Fibroblast of the conjunctiva (primary cell): ENCODE measurements around the gene SLC6A8.
"Not testable (repeated sequence)": the region's sequence is repeated elsewhere in the genome, so short reads cannot be mapped to it uniquely, and the experiment has no call there.

Experiments used
- DNase-seq: peaks from one replicate; pipeline ENCODE4 v3.0.0-alpha.2; 2010; ENCODE audit warnings: low read depth

Gene SLC6A8

DNA sequence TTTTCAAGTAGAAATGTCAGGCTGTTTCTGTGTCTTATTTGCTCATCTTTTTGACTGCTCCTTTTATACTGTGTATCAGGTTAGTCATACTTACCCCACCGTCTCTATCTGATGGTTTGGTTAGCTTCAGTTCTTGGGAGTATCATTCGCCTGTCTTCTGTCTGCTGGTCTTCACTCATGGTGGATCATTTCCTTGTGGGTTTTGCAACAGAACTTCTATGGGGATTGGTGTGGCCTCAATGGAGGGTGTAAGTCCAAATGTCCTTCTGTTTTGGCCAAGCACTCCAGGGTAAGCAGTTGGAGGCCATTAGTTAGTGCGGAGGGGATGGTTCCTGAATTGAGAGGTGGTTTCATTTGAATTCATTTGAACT, 44.1 kb downstream of the SLC6A8 start:
- no peak for DNase-seq

DNA sequence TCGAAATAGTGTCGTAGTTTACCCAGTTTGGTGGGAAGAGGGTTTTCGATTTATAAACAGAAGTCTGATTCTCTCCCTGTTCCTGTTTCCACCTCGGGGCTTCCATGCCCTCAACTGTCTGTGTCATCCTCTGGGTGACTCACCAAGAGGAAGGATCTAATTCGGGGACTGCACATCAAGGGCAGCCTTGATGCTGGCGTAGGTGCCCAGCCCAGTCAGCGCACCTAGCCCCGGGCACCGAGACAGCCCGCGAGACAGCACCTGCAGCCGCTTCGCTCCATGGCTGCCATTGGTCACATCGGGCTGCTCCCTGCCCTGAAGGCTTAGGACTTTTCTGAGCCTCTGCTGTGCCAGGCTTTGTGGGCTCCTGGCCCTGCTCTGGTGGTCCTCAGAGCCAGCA, 44.7 kb downstream of the SLC6A8 start:
- DNase-seq = no peak

DNA sequence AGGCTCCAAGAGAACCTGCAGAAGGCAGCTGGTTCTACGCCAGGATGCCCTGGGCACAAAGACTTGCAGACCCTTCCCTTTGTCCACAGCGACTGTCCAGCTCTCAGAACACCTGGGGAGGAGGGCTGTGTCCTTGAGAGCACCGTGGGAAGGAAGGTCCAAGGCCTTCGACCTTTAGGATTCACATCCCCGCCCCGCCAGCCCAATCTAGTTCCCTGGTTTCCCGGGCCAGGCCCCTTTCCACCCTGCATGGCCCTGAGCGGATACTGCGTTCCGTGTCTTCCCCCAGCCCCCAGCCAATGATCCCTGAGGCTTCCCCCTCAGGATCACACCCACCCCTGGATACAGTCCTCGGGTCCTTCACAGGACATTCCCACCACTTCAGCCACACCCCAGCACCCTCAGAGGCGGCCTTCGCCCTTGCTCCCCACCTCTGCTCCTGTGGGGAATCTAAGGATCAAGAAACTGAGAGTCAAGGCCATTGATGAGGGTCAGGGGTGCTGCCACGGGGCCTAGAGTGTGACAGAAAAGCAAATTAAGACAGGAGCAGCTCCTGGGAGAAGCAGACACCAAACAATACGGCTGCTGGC, 46.0 kb downstream of the SLC6A8 start:
- DNase-seq = no peak

DNA sequence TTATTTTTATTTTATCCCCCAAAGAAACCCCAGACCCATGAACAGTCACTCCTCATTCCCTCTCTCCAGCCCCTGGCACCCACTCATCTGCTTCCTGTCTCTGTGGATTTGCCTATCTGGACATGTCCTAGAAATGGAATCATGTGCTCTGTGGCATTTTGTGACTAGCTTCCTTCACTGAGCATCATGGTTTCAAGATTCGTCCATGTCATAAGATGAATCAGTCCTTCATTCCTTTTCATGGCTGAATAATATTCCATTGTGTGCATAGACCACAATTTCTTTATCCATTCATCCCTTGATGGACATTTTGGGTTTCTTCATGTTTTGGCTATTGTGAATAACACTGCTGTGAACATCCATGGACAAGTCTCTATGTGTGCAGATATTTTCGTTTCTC, 47.1 kb downstream of the SLC6A8 start:
- DNase-seq = no peak

DNA sequence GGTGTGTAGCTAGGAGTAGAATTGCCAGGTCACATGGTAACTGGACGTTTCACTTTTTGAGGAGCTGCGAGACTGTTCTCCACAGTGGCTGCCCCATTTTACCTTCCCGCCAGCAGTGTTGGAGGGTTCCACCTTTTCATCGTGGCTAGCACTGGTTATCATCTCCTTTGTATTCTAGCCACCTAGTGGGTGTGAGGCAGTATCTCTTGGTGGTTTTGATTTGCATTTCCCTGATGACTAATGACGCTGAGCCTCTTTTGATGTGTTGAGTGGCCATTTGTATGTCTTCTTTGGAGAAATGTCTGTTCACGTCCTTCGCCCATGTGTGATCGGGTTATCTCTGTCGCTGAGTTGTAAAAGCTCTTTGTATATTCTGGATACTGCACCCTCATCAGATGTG, 47.5 kb downstream of the SLC6A8 start:
- DNase-seq = no peak

DNA sequence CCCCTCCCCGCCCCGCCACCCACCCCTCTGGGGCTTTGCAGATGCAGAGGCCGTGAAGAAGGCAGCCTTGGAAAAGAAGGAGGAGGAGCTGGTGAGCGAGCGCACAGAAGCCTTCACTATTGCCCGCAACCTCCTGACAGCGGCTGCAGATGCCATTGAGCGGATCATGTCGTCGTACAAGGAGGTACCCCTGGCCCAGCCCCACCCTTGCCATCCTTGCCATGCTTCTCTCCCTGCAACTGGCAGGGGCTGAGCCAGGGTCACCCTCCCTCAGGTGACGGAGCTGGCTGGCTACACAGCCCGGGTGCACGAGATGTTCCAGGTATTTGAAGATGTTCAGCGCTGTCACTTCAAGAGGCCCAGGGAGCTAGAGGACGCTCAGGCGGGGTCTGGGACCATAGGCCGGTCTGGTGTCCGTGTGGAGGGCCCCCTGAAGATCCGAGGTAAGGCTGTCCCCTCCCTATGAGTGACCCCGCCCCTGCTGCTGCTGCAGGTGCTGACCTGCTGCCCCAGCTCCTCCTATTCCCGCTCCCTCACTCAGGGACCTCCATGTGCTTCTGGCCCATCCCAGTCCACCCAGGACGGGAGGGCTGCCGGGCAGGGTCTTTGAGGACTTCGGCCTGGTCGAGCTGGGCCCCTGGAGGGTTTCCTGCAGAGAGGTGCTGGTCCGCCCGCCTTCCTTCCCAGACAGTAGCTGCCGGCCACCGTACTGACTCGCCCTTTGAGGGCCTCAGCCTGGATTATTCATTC, 48.5 kb downstream of the SLC6A8 start:
- no peak for DNase-seq

DNA sequence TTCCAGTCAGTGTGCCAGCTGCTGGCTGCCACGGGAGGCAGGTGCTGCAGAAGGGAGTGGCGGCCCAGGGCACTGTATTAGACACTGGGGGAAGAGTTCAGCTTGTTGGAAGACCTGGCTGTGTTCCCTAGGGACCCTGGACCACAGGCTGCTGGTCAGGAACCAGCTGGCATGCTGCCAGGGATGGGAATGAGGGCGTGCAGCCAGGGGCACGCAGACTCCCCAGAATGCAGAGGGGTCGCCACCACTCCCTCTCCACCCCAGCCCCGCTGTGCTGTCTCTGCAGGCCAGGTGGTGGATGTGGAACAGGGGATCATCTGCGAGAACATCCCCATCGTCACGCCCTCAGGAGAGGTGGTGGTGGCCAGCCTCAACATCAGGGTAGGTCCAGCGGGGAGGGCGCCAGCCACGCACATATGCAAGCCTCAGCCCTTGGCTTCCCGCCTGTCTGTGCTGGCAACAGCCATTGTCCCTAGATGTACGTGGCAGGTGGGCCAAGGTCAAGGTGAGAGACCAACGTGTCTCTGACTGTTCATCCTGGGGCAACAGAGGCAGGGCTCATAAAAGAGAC, 49.2 kb downstream of the SLC6A8 start:
- no peak for DNase-seq

DNA sequence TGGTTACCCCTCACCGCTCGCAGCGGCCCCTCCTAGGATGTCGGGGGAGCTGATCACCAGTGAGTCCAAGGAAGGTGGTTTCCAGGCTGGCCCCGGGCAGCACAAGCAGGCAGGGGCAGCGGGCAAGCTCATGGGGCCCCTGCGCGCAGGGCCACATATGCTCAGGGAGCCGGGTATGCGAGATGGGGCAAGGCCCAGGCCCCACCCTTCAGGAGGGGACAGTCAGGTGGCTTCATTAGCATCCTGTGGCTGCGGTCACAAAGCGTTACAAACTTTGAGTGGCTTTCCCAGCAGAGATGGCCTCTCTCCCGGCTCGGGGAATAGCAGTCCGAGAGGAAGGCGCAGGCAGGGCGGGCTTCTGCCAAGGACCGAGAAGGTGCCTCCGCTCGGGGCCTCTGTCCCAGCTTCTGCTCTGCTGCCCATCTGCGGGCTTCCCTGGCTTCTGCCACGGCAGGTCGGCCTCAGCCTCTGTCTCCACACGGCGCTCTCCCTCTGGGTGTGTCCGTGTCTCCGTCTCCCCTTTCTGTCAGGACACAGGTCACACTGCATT, 50.4 kb downstream of the SLC6A8 start:
- DNase-seq = no peak

DNA sequence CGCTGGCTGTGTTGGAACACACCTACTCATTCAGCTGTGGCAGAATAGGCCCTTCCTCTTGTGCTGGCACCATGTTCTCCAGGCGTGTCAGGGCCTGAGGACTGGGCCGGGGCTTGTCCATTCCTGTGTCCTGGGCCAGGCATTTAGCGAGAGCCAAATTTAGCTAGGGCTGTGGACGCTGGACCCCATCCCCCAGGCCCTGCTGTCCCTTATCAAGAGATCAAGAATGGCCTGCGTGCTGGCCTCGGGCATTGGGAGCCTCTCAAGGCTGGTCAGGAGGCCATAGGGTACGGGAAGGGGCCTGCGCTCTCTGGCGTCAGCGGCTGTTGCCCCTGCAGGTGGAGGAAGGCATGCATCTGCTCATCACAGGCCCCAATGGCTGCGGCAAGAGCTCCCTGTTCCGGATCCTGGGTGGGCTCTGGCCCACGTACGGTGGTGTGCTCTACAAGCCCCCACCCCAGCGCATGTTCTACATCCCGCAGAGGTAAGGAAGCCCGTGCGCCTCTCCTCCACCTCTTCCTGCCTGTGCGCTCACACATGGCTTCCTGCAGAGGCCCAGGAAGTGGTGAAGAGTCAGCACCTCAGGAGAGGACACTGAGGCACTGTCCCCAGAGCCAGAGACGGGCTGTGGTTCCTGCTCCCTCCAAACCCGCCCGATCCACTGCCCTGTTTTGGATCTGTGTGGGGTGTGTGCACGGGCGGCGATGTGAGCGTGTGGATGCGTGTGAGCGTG, 52.2 kb downstream of the SLC6A8 start:
- DNase-seq = no peak

DNA sequence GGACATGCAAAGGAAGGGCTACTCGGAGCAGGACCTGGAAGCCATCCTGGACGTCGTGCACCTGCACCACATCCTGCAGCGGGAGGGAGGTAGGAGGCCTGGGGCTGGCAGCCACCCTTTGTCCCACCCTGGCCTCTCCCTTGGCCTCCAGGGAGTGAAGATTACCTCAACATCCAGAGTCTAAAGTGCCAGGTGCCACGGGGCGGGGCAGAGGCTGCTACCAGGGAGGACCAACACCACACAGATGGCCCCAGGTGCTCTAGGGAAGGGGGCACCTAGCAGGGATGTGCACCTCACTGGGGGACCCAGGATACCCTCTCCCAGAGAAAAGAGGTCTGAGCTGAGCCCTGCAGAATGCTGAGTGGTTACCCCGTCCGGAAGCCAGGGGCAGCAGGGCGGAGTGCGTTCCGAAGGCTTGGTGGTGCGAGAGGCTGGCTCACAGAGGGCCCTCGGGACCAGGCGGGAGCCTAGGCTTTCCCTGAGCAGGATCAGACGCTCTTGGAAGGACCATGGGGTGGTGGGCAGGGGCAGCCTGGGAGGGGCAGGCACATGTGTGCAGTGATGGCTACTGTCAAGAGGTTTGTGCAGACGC, 53.0 kb downstream of the SLC6A8 start:
- DNase-seq = no peak

DNA sequence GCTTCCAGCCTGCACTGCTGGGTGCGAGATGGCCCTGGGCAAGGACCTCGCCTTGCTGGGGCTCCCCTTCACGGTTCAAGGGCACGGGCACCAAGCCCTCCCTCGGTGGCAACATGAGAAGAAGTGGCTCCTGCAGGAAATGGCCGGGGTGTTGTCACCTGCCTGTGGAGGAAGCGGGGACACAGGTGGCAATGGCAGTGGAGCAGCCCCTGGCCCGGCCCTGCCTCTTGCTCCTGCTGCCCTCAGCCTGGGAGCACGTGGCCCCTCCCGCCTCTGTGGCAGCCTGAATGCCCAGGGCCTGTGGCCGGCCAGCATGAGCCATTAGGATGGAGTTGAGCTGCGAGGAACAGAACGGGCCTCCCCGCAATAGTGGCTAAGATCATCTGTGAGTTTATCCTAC, 53.7 kb downstream of the SLC6A8 start:
- DNase-seq = no peak

DNA sequence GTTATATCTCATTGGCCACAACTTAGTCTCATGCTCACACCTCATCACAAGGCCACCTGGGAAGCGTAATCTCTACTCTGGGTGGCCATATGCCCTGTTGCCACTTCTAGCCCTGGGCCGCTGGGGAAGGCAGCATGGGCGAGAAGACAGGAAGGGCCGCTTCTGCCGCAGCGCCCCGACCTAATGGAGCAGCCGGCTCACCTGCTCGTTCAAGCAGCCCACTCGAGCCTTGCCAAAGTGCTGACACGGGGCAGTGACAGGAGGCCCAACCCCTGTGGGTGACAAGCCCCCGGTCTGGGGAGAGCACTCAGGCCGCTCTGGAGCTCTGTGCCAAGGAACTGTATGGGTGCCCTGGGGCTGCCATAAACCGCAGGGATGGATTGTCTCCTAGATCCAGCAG, 54.4 kb downstream of the SLC6A8 start:
- not testable (repeated sequence) for DNase-seq

DNA sequence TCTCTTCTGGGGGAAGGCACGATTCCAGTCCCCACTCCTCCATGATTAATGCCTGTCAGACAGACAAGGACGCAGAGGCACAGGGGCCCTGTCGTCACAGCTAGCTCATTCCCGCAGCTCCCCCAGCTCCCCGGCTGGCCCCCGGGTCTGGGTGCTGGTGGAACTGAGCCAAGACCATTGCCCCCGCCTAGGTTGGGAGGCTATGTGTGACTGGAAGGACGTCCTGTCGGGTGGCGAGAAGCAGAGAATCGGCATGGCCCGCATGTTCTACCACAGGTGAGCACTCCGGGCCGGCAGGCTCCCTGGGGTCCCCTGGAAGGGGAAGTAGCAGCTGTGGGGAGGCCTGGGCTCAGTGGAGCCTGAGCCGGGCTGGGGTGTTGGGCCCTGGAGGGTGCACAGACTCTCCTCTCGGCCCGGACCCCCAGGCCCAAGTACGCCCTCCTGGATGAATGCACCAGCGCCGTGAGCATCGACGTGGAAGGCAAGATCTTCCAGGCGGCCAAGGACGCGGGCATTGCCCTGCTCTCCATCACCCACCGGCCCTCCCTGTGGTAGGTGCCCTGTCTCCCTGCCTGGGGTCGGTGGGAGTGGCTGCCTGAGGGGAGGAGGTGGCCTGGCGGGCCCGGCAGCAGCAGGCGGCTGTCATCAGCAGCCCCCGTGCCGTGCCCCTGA, 55.2 kb downstream of the SLC6A8 start:
- DNase-seq = not testable (repeated sequence)

DNA sequence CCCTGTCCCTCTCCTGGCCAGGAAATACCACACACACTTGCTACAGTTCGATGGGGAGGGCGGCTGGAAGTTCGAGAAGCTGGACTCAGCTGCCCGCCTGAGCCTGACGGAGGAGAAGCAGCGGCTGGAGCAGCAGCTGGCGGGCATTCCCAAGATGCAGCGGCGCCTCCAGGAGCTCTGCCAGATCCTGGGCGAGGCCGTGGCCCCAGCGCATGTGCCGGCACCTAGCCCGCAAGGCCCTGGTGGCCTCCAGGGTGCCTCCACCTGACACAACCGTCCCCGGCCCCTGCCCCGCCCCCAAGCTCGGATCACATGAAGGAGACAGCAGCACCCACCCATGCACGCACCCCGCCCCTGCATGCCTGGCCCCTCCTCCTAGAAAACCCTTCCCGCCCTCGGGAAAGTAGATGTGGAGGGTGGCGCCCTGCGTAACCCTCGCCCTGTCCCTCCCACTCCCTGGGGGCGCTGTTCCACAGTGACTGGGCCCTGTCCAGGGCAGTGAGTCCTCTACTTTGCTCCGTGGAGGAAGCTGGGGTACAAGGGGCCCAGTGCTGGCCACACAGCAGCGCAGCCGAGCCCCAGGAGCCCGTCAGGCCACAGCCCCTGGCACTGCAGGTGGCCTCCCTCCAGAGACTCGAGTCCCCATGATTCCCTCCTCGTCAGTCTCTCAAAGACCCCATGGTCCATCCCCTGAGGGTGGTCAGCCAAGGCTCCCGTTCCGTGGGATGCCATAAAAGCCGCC, 55.9 kb downstream of the SLC6A8 start:
- DNase-seq = not testable (repeated sequence)

DNA sequence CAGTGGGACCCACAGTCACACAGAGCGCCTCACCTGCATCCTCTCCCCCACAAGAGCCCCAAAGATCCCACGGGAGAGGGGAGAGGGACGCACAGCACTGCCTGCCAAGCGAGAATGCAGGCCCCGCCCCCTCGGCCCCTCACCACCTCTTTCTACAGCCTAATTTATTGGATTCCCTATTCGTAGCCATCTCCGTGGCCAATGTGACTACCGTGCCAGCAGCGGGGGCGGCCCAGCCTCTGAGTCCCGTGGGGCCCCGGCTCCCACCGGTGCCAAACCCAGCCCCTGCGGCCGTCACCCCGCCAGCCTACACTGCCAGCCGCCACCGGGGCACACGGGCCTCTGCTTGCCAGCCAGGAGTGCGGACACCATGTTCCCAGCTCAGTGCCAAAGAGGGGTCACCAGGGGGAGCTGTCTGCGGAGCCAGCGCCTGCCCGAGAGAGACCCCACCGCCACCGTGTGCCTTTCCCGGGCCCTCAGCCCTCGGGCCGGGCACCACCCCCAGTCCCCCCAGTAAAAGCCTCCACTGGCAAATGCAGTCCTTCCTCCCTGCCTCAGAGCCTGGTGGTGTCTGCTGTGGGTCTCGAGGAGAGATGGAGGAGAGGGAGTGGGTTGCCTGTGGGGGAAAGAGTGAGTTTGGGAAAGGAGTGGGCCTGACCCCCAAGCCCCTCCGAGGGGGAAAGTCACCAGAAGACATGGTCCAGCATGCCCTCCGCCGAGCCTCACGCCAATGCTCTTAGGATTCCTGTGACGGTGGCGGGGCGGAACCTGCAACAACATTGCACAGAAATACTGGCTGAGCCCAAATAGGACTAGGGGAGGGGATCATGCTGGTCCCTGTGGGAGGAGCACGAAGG, 56.7 kb downstream of the SLC6A8 start:
- no peak for DNase-seq

DNA sequence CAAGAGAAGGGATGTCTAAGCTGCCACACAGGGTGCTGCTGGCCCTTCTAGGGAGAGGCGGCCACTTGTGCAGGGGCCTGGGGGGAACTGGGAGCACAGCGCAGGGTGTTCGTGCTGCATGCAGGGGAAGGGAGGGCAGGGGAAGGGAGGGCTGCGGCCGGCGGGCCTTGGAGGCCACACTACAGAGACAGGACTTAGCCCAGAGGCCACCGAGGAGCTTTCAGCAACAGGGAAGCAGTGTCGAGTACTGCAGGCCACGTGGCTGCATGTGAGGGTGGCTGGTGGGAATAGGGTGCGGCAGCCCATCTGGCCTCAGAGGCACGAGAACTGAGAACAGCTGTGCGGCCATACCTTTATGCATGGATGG, 57.3 kb downstream of the SLC6A8 start:
- DNase-seq = not testable (repeated sequence)
